Raji (cell line): ENCODE data around the gene NARS2.

Experiments
- POLR2A ChIP-seq: IDR thresholded peaks from 2 replicates; pipeline ENCODE4 v1.6.1; 2011; ENCODE audit warnings: low read depth, low read length, control low read depth; ENCODE audit not compliant: insufficient read depth

NARS2 gene

DNA sequence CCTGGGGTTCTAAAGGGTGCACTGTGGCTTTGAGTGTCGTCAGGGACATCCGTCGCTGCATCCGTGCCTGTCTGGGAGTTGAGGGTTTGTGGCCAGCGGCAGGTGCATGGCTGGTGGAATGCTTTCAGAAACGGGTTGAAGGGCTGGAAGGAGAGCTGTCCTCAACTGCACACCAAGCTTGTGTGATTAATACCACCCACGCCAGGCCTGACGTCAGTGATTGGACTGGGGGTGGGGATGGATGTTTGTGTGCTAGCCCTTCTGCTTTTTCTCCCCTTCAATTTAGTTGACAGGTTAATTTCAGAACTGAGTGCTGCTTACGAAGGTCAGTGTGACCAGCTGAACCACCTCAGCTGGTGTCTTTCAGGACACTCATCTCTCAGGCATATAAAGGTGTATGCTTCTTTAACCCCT is 153.9 kb downstream of the NARS2 start:
- no peak for TF ChIP-seq POLR2A

DNA sequence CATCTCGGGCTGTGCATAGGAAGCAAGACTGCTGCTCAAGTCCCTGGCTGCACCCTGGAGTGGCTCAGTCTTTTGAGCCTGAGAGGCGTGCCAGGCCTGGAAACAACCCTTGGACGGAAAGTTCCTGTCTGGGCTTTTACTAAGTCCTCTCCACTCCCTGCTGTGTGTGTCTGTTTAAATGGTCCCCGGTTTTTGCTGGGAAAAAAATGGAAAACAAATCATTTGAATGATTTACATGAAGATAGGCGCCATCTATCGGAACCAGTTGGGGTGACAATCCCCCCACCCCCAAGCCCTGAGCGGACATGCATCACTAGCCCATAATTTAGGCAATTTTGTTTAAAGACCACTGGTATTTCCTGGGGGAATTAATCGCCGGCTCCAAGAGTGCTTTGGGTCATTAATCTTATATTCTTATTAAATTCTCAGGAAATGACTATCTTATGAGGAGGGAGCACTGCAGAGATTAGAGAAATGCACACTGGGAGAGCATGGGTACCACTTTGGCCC is 154.4 kb downstream of the NARS2 start:
- TF ChIP-seq POLR2A, result no peak

DNA sequence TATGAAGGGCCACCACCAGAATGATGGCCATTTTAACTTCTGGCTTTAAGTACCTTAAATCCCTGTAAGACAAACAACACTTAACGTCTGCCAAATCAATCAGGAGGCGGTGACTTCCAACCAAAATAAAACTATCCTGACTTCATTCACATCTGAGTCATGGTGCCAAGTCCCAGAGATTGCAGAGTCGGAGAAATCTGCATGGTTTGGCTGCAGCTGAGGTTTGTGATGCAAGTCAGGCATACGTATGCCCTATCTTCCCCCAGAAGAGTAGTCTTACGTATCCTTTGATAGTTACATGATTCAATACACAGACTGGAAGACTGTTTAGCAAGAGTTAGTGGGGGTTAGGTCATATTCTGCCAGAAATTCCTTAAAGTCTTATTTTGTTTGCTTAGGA is 155.3 kb downstream of the NARS2 start:
- no peak for TF ChIP-seq POLR2A

DNA sequence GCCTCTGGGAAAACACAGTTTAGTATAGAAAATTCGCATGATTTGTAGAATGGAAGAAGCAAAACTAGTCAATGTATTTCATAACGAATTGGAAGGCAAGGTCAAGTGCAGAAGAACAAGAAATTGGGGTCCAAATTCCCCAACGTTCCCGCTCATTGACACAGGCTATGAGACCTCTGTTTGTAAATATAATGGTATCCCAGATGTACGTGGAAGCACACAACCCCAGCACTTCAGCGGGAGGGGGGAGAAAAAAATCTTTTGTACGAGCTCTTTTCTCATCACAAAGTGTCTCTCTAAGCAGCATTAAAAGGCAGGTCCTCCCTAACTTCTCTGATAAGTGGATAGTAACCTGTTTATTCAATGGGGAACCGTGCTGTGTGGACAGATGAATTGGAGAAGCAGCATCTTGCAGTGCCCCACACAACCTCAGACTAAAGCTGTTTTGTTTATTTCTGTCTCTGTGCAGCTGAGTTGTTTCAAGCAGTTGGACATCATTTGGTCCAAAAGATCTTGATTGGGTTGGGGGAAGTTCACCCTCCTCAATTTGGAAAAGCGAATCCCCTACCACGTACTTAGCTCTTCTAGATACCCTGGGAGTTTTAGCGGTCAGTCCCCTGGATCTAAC is 156.0 kb downstream of the NARS2 start:
- TF ChIP-seq POLR2A, result no peak

DNA sequence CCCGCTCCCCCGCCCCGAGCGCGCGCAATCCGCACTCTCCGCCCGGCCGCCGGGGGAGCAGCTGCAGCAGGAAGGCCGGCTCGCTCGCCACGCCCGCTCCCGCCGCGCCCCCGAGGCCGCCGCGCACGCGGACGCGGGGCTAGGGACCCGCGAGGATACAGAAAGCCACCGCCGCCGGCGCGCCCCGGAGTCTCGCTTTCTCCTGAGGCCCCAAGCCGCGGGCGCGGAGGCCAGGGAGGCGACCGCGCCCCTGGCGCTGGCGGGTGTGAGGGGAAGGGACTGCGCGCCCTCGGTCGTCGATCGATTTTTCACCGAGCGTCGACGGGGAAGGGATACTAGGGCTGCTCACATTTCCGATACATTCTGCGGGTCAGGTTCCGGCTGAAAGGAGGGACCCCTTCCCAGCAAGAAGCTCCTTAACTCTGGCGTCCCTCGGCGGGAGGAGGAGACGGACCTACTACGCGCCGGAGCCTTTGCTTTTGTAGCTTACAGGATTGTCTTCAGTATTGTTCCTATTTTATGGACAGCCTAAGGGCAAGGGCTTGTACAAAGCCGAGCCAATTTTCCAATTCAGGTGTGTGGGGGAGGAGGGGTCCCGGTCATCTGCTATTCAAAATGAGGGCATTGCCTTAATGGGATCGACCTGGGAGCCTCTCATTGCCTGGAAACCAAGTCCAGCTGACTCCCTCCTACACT is 156.6 kb downstream of the NARS2 start:
- TF ChIP-seq POLR2A, result no peak

DNA sequence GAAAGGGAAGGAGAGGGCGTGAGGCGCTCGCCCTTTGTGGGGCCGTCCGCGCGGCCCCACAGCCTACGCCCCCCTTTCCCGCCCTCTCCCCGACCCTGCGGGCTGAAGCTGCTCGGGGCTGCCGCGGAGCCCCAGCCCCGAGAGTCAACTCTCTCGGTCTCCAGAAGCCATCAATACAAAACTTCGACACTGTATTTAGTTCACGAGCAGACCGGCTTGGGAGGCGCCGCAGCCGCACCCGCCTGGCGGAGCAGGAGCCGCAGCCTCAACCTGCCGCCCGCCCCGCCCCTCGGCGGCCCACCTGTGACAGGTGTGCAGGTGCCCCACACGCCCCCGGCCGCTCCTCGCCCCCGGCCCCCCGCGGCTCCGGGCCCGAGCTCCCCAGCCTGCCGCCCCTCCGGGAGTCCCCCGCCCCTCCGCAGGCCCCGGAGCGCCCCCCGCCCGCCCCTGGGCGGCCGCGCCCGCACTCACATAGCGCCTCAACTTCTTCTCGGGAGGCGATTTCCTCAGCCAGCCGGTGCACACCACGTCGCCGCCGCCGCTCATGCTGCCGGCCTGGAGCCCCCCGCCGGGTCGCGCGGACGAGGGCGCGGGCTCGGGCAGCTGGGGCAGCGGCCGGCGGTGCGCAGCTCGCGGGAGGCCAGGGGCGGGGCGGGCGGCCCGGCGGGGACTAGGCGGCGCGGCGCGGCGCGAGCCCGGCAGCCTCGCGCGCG is 157.3 kb downstream of the NARS2 start, which contains the start of gene GAB2:
GAB2 (minus strand) TSS at position 646 of the 713 bp plus-strand sequence; CDS start at position 546, 100 bp downstream.
- no peak for TF ChIP-seq POLR2A

DNA sequence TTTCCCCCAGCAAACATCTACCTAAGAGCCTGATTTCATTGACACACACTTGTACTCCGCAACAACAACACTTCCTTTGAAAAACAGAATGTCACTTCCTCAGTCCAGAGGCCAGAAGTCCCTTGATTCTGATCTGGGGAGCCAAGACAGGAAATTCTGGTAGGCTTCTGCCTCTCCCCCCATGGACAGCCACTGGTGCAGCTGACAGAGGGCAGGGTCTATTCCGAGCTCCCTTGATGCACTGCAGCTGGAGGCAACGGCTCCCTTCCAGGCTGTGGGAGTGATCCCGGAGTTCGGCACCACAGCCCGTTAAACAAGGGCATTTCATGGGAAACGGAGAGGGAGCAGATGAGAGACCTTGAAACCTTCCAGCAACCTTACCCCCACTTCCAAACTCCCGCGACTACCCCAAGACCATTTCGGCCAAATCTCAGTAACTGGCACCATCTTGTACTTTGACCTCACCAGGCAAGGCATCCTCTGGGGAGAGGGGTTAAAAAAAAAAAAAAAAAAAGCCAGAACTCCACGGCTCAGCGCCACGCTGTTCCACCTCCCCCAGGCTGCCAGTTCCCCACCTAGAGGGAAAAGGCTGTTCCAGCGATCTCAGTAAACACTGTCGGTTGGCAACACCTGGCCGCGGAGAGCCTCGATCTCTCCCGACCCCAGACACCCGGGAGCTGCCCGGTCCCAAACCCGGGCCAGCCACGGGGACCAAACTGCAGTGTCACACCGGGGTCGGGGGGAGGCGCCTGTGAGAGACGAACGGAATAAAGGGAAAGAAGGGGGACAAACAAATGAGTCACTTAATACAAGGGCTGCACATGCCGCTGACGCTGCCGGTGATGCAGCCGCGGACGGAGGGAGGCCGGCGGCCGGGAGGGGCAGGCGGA is 158.1 kb downstream of the NARS2 start:
- TF ChIP-seq POLR2A, result no peak

DNA sequence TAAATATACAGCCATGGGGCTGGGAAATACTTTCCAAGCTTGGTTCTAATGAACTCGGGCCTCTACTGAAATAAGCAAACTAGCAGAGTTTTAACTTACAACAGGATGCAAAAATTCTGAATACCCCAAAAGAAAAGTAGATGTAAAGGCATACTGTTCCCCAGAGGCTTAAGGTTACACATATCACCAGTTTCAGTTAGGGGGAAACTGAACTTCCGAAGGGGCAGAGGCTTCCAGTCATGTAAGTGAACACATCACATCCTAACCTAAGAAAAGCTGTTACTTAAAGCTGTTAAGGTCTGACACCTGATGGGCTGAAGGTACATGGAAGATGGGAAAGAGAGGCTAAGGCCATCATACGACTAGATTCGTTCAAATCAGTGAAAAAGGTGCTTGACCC is 159.3 kb downstream of the NARS2 start:
- no peak for TF ChIP-seq POLR2A

DNA sequence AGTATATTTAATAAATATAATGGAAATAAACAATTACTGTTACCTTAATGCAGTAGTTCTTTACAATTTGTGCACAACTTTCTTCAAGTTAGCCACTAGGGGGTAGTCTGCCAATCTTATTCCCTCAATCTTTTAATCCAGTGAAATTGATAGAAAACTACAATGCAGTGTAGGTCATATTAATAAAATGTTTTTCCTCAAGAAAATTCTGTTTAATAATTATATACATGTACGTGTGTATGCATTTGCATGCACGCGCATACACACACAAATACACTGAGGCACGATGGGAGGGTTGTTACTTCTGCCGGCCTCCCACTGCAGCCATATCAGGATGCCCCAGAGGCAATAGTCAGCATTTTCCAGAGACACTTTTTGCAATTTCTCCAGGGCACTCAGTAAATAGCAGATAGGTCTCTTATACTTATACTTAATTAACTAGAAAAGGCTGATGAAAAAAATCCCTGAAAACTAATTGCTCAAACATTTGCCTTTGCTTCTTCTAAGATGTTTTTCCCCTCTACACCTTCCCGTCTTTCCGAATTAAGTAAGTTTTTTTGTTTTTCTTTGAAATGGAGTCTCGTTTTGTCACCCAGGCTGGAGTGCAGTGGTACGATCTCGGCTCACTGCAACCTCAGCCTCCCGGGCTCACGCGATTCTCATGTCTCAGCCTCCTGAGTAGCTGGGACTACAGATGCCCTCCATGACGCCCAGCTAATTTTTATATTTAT is 160.2 kb downstream of the NARS2 start:
- TF ChIP-seq POLR2A, result no peak

DNA sequence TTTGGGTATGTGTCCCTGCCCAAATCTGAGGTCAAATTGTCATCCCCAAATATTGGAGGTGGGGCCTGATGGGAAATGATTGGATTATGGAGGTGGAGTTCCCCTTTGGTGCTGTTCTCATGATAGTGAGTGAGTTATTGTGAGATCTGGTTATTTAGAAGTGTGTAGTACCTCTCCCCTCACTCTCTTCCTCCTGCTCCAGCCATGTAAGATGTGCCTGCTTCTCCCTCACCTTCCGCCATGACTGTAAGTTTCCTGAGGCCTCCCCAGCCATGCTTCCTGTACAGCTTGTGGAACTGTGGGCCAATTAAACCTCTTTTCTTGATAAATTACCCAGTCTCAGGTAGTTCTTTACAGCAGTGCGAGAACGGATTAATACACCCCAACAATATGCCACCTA is 166.0 kb downstream of the NARS2 start:
- TF ChIP-seq POLR2A, result no peak

DNA sequence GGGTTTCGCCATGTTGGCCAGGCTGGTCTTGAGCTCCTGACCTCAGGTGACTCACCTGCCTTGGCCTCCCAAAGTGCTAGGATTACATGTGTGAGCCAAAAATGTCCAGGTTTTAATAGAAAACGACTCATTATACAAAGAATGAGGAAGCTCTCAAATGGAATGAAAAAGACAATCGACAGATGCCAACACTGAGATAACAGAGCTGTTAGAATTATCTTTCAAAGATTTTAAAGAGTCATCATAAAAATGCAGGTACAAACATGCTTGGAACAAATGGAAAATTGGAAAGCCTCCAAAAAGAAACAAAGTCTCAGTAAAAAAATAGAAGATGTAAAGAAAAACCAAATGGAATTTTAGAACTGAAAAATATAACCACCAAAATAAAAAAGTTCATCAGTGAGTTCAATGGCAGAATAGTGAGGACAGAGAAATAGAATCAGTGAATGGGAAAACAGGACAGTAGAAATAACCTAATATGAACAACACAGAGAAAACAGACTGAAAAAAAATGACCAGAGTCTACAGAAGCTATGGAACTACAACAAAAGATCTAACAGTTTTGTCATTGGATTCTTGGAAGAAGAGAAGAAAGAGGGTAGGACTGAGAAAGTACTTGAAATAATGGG is 168.0 kb downstream of the NARS2 start:
- TF ChIP-seq POLR2A, result no peak

DNA sequence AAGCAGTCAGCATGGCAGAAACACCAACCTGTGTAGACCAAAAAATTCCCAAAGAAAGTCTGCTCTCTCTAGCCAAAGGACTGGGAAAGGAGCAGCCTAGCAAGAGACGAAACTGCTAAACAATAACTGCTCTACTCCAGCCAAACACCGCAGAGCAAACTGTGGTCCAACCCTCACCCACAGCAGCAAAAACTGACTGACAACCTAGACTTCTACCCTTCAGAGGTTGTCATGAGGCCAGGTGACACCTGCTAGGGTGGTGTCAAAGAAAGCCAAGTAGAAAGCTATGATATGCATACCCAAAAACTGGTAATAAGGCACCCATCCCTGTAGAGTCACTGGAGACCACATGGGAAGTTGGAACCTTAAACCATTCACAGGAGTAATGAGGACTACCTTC is 168.9 kb downstream of the NARS2 start:
- no peak for TF ChIP-seq POLR2A

DNA sequence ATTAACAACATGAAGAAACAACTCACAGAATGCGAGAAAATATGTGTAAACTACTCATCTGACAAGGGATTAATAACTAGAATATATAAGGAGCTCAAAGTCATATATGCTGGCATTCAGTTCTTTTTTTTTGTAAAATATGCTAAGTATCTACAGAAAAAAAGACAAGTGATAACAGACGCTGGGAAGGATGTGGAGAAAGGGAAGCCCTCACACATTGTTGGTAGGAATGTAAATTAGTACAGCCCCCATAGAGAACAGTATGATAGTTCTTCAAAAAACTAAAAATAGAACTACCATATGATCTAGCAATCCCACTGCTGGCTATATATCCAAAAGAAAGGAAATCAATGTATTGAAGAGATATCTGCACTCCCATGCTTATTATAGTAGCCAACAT is 170.9 kb downstream of the NARS2 start:
- no peak for TF ChIP-seq POLR2A

DNA sequence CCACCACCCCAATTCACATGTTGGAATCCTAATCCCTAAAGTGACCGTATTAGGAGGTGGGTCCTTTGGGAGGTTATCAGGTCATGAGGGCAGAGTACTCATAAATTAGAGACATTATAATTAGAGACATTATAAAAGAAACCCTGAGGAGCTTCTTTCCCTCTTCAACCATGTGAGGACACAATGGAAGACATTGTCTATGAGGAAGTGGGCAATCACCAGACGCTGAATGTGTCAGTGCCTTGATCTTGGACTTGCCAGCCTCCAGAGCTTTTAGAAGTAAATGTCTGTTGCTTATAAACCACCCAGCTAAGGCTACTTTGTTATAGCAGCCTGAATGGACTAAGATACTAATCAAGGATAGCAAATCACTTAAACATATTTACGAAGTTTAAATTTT is 171.8 kb downstream of the NARS2 start:
- no peak for TF ChIP-seq POLR2A
